HG02943 (cell line): Measurements from ENCODE around the gene PAX5.

ENCODE experiments used
- ATAC-seq: cut with Tn5 transposase; IDR thresholded peaks from one replicate; pipeline ENCODE4 v1.9.1; 2021; ENCODE audit warnings: mild to moderate bottlenecking, low read depth, moderate library complexity; ENCODE audit not compliant: unreplicated experiment

The PAX5 gene

GRCh38 chr9:36866840-36867239 is 167.2 kb downstream of the PAX5 start:
- ATAC-seq: no peak

GRCh38 chr9:36865731-36866635 is 168.1 kb downstream of the PAX5 start:
- ATAC-seq: no peak

DNA sequence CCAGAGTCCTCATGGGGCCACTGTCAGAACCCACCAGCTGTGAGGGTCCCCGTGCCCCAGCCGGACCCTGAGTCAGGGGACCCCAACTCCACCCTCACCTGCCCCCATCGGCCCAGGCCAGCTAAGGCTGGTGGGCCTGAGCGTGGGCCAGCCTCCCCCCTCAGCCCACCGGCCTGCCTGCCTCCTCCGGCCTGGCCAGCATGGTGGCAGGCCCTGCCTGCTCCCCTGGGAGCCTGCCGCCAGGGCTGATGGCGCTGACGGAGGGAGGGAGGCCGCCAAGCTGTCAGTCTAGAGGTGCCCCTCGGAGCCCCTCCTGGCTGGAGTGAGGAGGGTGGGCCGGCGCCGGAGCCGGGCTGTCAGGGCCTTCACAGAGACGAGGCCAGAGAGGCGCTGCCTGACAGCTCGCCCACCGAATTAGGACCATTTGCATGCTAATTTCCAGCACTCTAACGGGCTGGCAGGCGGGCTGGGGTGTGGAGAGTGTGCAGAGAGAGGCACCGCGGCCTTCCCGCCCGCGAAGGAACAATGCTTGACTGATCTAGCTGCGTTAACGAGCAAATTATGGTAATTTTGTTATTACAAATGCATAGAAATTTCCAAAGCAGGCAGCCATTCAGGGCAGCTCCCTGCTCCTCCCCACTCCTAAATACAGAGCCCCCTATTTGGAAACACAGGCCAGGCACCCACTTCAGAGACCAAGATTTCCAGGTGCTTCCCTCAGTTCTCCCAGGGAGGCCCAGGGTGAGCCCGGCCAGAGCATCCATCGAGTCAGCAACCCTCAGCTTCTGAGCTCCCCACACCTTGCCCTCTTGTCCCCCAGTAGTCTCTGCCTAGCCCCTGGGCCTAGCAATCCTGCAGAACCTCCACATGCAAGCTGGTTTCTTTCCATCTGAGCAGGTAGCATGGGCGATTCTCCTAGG is 169.3 kb downstream of the PAX5 start:
- ATAC-seq: no peak

DNA sequence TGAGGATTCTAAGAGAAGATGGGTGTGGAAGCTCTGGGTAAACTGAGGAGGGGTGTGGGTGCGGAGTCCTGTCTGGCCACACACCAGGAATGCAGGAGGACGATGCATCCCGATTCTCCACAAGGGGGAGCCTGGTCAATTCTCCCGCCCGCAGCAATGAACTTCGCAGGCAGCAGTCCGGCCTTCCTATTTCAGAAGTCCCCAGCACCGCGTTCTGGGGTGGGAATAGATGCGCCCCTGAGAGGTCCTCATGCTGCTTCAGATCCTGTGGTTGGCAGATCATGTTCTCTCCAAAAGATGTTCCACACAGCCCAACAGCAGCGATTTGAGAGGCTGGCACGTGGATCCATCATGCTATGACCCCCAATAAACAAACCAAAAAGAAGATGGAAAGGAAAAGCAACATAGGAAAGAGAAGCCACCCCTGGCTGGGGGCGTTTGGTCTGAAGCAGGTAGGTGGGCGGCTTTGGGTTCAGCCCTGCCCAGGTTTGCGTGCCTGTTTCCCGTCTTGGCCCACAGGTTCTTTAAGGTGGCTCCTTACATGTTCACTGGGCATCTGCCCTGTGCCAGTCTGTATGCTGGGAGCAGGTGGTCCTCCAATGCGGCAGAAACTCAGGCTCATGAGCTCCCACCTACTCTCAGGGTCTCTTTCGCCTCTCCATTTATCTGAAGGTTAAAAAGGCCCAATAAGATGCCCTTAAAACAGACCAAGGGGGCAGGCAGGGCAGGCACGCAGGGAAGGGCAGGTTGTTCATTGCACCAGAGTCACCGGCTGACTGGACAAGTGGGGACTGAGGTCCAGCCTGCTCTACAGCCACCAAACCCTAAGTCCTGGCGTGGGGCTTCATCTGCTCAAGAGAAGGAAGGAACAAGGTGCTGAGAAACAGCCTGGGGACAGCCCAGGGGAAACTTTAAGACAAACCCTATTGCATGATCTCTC is 171.6 kb downstream of the PAX5 start:
- no peak for ATAC-seq

DNA sequence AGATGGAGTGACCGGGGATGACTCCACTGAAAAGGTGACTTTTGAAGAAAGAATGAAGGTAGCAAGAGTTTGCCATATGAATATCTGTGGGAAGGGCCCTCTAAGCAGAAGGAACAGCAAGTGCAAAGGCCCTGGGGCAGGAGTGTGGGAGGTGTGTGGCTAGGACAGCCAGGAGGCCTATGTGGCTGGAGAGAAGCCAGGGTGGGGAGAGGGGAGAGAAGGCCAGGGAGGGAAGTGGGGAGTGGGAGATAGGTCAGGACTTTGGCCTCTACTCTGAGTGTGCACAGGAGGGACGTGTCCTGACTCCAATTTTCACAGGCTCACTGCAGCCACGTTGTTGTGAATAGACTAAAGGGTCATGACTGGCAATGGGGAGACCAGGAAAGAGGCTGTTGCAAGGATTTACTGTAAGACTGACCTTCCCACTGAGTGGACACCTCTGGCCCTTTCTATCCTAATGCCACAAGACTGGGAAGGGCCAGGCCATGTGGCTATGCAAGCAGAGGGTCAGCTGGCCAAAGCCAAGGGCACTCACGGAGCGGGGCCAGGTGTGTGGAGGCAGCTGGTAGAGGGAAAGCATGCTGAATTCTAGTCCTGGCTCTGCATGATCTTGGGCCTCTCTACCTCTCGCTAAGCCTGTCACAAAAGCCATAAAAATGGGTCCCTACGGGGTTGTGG is 172.4 kb downstream of the PAX5 start:
- no peak for ATAC-seq

DNA sequence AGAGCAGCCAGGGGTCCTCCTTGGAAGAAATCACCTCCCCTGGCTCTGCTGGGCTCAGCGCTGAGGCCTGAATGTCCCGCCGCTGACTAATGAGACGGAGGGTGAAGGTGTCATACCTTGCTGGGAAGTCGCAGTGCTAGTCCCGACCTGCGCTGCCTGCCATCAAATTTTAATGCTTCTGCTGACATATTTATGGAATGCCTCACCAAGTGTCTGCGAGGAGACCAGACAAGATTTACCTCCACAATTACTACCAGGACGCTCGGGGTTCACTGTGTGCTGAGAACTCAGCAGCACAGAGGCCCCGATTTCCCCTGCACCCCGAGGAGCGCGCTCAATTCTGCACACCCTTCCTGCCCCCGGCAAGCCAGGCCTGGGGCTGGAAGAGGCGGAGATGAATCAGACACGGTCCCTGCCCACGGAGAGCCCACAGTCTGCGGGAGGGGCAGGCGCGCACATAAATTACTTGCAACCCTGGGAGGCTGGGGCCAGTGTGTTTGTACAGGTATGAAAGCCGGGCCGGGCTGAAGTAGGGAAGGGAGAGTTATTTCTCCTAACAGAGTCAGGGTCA is 175.2 kb downstream of the PAX5 start:
- no peak for ATAC-seq

DNA sequence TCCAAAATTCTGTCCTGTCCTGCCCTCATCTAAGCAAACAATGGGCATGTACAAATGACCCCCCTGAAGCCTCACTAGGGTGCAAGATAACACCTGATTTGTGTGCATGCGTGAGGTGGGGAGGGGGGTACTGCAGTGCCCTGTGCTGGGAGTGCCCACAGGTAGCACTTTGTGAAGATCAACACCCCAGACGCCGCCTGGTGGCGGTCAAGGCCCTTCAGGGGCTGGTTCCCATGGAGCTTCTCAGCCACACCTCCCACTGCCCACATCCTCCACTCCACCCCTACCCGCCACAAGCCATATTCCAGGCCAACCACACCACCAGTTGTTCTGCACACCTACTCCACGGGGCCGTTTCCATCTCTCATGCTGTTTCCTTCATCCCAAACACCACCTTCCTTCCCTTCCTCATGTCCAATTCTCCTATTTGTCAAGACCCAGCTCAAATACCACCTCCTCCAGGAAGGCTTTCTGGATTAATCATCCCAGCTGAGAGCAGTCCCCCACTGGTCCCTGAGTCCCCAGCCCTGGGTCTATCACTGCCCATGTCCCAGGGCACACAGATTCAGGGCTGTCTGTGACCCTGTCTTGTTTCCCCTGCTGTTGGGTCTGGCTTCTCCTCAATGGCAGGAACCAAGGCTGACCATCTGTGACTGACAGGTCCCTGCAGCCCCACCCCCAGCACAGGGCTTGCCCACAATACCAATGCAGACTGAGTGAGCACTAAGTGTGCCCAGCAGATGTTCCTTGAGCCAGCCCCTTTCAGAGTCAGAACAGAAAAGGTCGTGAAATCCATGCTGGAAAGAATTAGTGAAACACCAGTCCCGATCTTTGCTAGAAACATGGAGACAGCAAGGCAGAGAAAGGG is 178.4 kb downstream of the PAX5 start:
- no peak for ATAC-seq

GRCh38 chr9:36854751-36855150 is 179.3 kb downstream of the PAX5 start:
- no peak for ATAC-seq

- no peak for ATAC-seq
Measured at GRCh38 chr9:36854034-36854433, 180.0 kb downstream of the PAX5 start.

- ATAC-seq: no peak
Measured at GRCh38 chr9:36853233-36853632, 180.8 kb downstream of the PAX5 start.

- ATAC-seq: no peak
Measured at GRCh38 chr9:36849943-36850342, 184.1 kb downstream of the PAX5 start.

DNA sequence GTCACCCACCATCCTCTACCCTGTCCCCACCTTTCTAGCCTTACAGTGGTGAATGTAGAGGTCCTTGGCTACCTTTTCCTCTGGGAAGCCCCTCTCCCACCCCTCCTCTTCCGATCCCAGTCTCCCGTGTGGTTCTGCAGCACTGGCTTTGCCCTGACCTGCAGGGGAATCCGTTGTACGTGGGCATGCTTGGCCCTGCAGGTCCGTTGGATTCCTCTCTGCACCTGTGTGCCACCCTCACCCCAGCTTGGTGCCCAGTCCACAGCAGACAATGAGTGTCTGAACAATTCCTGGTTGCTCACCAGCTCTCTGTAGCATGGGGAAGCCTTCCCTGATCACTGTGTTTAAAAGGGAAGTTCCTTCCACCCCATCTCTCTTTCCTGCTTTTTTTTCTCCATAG is 185.1 kb downstream of the PAX5 start:
- no peak for ATAC-seq

DNA sequence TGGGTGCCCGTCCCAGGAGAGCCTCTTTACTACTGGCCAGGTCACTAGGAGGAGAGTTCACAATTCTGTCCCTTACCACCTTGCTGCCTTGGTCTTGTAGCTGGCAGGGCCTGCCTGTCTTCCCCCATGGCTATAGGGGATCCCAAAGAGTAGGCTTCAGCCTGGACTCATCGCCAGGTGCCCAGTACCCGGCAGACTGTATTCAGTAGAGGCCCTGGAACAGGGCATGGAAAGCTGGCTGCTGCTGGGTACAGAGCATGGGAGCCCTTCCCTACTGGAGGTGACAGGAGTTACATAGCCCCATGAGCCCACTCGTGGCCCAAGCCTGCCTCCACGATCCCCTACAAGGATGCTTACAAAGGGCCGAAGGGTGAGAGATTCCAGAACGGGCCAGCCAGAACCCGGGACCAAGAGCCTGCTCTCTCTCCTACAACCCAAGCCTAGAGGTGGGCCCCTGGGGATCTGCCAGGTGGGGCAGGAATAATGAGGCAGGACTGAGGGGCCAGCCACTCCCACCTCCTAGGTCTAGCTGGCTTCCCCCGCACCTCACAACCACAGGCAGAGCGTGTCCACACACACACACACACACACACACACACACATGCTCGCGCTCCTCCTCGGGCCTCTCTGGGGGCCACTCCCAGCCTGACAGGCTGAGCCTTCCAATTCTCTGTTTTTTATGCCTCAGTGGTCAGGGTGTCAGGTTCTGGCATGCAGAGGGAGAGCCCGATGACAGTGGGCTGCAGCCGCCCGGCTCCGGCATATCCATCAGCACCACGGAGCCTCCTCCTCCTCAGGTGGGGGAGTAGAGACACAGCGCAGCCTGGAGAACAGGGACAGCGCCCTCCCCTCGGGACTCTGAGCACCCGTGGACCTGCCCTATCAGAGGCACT is 186.0 kb downstream of the PAX5 start:
- no peak for ATAC-seq

DNA sequence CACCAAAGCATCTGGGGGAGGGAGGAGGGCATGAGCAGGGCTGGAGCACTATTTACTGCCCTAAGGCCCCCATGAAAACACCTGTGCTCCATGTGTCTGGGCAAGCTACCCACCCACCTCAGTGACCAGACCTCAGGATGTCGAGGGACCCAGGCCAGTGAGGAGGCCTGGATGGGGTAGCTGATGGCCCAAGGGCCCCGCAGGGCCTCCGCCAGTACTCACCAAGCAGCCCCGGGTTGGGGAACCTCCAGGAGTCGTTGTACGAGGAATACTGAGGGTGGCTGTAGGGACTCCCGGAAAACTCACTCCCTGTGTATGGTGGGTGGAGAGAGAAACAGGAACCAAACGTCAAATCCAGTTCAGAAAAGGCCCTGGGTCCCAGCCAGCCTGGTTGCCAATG is 187.4 kb downstream of the PAX5 start:
- ATAC-seq: no peak

GRCh38 chr9:36845844-36846243 is 188.2 kb downstream of the PAX5 start:
- ATAC-seq: no peak

DNA sequence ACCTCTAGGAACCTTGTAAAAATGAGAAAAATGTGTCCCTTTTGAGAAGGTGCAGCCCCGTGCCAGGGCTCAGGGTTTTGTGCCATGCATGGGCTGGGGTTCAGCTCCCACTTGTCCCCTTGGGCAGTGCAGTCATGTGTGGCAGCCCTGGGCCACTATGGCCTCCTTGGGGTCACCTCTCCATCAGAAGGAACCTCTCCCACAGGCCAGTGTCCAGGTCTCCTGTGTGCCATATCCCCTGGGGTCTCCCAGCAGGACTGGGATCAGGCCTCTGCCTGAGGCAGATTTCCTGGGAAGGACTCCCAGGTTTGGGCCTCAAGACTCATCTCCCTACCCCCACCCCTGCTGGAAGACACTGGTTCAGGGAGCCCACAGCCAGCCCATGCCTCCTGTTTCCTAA is 189.1 kb downstream of the PAX5 start:
- no peak for ATAC-seq

DNA sequence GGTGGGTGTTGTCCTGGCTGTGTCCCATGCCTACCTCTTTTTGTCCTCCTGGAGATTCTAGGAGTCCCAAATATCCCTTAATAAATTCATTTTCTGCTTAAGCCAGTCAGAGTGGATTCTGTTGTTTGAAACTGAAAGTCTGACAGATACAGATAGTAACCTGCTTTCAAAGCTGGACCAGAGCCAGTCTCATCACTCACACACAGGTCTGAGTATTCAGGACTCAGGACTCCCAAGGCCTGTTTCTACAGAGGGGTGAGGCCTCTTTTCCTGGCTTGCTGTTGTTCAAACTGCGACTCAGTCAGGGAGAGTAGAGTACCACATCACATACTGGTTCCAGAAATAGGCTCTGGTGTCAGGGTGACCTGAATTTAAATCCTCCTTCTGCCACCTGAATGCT is 190.1 kb downstream of the PAX5 start:
- ATAC-seq: no peak
